Endometrium (tissue), 2 donors: ENCODE results near the gene ATP2C2.
A peak's percentile ranks its signal among the peaks of the same experiment; 100 is the strongest.

ENCODE experiments used
- FAIRE-seq: peaks from 2 replicates; lab custom pipeline; 2012; peaks lifted over from hg19 to GRCh38; lab: Jason Lieb, UNC
- donor health status: control.
- donor health status: control.

ATP2C2 gene

DNA sequence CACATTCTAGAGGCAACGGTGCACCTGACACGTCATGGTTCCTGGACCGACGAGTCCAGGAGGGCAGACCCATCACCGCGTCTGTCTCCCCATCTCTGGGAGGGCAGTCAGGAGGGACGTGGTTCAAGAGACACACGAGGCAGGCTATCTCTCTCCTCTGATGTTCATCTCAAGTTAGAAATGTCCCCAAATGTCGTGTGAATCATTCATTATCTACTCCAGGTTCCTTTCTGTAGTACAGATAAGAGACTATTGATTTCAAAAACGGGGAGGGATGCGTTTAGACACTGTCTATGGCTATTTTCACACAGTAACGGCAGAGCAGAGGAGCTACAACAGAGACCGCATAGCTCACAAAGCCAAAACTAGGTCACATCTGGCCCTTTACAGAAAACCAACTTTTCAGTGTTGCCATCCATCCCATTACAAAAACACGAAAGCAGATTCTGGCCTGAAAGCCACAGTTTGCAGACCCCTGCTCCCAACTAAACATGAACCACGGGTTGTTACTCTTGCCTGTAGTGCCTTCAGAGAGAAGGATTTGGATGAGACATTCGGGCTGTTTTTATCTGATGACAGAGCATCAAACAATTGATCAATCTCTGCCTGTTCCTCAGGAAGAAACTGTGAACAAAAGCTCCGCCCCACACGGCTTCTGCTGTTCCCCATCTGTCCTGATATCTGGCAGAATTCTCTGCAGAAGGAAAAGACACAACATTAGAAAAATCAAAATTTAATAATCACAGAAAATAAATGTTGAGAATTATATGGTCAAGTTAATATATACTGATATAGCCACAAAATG, 129.3 kb downstream of the ATP2C2 start:
- no peak for FAIRE-seq

- no peak for FAIRE-seq
These were observed 129.9 kb downstream of the ATP2C2 start for GRCh38 chr16:84498223-84498610.

DNA sequence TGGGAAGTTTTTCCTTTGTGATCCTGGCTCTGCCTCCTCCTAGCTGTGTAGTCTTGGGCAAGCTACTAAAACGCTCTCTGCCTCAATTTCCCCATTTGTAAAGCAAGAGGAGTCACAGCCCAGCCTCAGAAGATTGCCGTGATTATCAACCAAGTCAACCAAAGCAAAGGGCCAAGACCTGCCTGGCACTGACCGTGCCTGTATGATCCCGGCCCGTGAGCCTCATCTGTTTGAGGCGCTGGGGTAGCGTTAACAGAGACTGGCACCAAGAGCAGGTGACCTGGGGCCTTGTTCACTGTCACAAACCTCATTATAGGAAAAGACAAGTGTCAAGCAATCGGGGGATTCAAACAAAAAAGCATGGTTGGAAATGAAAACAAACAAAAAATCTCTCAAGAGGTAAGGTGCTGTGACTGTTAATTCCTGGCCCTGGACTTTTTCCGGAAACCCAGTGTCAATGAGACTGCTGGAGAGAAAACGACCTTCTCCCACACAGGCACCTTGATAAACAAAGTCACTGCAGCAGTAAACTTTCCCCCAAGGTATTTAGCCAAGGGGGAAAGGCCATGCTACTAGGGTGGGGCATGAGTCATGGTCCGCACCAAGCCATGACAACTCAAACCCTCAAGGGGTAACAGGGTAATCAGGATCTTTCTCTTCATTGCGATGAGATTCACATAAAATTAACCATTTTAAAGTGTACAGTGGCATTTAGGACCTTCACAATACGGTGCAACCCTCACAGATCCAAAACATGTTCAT, 130.7 kb downstream of the ATP2C2 start:
- FAIRE-seq: no peak

DNA sequence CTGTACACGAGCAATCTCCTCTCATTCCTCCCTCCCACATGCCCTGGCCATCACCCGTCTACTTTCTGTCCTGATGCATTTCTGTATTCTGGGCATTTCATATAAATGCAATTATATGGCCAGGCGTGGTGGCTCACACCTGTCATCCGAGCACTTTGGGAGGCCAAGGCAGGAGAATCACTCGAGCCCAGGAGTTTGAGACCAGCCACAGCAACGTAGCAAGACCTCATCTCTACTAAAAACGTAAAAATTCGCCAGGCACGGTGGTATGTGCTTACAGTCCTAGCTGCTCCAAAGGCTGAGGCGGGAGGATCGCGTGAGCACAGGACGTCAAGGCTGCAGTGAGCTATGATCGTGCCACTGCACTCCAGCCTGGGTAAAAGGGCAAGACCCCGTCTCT, 131.3 kb downstream of the ATP2C2 start:
- no peak for FAIRE-seq

DNA sequence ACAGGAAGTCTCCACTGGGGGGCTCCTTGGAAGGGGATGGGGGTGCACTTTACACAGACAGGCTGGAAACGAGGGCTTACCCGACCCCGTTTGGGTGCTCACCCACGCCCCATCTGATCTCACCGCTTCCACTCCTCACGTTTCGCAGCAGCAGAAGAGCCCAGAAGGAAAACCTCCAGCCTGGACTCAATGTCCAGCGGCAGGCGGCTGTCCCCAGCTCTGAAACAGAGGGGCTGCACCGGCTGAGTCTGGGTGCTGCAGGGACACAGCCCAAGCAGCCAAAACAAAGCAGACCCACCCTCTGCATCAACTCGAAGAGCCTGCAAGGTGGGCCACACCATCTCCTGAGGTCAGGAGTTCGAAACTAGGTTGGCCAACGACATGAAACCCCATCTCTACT, 132.2 kb downstream of the ATP2C2 start:
- FAIRE-seq: no peak

- FAIRE-seq: no peak
These were observed 132.9 kb downstream of the ATP2C2 start for GRCh38 chr16:84501077-84501735.

- no peak for FAIRE-seq
These were observed 133.7 kb downstream of the ATP2C2 start for GRCh38 chr16:84502075-84502474.

- no peak for FAIRE-seq
These were observed 134.2 kb downstream of the ATP2C2 start for GRCh38 chr16:84502581-84502980.

GRCh38 chr16:84503751-84504395, 135.5 kb downstream of the ATP2C2 start:
- FAIRE-seq: no peak

DNA sequence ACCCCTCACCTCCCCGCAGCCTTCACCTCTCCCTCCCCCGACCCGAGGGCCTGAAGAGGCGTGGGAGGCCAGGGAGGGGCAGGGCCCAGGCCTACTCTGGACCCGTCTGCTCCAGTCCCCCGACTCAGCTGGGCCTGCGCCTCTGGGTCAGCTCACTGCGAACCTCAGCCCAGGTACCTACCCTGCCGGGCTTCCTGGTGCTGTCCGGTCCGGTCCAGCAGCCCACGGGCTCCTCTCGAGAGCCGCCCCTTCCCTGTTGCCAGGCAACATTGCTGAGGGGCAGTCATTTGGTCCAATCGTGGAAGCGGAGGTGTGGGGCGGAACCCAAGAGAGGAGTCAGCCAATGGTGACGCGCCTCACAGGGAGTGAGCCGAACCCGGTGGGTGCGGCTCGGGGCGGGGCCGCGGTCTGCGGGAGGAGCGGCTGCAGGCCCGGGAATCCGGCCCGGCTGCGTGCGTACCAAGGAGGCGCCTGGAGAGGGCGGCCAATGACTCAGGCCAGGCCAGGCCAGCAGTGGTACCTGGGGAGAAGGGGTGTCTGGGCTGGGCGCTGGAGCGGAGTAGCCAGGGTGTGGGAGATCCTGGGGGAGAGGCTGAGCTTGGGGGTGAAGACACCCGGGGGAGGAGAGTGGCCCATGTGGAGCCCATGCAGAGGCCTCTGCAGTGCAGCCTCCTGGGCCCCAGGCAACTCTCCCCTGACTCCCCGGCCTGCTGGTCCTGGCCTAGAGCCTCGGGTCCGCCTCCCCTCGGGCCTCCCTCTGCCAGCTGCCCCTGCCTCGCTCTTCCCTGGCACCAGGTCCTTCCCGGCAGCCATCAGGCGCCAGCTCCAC, 136.3 kb downstream of the ATP2C2 start, which contains the start of gene MEAK7:
Gene MEAK7 (minus strand): TSS at position 240 of the 829 bp plus-strand sequence. CDS start 6,573 bp downstream, outside the sequence.
- peak; percentile 88 for FAIRE-seq

DNA sequence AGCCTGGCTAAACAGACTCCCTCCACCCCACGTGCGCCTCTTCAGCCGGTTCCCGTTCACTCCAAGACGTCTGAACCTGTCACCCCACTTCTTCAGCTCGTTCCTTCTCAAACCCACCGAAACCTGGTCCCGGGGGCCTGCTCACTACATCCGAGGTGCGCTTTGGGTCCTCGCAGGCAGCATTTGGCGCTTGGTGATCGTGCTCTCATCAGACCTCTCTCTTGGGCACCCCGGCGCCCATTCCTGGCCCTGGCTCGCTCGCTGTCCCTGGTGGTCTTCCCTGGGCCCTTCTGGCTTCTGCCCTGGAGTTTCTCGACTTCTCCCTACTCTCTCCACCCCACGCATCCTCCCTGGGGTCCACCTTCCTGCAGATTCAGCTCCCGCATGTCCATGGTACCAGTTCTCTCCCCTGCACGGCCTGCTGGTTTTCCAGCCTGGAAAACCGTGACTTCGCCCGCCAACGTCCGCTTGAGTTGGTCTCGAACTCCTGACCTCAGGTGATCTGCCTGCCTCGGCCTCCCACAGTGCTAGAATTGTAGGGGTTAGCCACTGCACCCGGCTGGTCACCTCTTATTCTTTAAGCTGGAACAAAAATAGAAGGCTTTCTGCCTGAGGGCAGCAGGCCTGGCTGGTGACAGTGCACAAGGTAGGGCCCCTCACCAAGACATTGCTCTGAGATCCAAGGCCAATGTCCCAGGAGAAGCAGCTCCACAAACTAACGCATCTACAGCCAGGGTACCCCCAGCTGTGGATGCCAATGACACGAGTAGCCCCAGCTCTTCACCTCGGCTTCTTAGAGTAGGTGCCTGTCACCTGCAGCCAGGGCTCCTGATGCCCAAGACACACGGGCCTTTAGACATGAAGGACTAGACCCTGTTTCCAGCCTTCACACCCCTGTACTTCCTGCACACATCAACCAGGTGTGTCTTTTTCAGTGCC, 137.2 kb downstream of the ATP2C2 start:
- FAIRE-seq: no peak

- FAIRE-seq: no peak
These were observed 139.0 kb downstream of the ATP2C2 start for GRCh38 chr16:84507011-84507982.

DNA sequence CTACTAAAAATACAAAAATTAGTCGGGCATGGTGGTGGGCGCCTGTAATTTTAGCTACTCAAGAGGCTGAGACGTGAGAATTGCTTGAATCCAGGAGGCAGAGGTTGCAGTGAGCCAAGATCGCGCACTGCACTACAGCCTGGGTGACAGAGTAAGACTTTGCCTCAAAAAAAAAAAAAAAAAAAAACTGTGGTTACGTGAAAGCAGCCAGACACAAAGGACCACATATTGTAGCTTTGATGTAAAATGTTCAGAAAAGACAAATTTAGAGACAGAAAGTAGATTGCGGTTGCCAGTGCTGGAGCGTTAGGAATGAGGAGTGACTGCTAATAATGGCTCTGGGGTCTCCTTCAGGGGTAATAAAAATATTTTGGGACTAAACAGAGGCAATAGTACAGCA, 140.2 kb downstream of the ATP2C2 start:
- no peak for FAIRE-seq

DNA sequence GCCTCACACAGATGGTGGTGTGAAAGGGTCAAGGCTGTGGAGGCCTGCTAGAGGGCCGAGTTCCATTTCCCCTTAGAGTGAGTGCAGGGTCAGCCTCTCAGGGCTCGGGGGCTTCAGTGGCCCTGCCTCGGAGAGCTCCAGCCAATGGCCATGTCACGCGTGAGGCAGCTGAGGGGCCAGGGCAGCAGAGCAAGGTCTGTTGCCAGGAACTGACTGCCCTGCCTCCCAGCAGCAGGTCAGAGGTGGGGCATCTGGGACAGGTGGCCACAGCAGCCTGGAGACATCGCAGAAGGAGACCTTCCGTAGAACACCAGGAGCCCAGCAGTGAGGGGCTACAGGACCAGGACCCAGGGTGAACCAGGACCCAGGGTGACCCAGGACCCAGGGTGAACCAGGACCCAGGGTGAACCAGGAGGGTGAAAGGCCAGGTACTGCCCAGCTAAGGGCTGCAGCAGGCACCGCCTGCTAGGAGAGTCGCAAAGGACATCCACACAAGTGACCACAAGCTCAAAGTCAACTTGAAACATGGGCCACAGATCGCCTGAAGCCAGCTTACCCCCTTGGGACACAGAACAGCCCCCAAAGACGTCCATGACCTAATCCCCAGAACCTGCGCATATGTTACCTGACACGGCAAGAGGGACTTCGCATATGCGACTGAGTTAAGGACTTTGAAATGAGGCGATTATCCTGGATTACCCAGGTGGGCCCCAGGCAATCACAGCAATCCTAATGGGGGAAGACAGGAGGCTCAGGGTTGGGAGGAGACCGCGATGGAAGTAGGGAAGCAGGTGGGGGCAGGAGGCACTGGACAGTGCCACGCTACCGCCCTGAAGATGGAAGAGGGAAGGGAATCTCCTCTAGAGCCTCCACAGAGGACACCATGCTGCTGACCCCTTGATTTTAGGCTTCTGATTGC, 141.0 kb downstream of the ATP2C2 start:
- FAIRE-seq: no peak

DNA sequence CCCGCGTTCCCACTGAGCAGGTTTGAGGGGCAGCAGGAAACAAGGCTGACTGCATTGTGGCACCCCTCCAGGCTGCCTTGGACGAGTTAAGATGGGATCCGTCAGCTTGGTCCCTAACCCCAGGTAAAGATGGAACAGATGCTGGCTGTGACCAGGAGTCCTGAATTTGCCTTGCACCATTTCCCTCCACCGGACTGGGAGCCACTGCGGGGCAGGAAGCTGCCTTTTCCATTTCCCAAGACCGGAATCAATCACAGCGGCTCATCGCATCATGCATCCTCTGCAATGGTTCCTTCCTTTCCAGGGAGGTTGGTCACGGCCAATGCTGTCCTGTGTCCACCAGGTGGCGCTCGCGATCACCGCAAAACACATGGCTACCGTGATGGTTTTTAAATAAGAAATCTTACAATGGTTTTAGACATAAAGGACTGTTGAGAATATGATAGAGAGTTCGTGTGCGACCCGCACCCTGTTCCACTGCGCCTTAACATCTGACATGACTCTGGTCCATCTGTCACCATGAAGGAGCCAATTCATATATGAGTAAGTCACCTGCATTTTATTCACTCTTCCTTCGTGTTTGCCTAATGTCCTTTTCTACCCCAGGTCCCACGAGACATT, 143.0 kb downstream of the ATP2C2 start:
- FAIRE-seq: no peak

- no peak for FAIRE-seq
These were observed 143.5 kb downstream of the ATP2C2 start for GRCh38 chr16:84511831-84512230.

DNA sequence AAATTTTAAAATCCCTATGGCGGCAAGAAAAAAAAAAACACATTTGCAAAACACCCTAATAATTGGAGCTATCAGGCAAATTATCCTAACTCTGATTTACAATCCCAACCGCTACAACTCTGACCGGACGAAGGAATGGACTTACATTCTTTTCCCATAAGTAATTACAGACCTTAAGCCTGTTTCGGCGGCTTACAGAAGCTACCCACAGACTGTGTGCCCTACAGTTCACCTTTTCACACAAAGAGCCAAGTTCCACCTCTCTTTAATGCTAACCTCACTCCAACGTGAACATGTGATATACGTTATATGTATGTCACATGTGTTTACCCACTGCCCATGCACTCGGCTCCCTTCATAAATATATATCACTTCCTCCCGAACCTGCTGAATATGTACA, 144.8 kb downstream of the ATP2C2 start:
- FAIRE-seq: no peak

DNA sequence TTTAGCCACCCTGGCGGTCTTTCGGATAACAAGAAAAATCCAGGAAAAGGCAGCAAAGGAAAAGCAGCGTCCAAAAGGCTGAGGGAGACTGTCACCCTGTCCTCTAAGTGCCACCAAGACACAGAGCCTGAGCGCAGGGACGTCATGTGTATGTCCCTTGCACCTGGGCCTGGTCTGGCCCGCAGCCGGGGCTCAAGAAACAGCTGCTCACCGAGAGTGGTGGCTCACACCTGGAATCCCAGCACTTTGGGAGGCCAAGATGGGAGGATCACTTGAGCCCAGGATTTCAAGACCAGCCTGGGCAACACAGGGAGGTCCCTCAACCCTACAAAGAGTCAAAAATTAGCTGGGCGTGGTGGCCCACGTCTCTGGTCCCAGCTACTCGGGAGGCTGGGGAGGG, 145.3 kb downstream of the ATP2C2 start:
- no peak for FAIRE-seq
